ENCODE data around the gene ALKBH2. TPM values are rescaled to one million over a fixed set of nuclear protein-coding genes. Genes with fewer than 3 reads are reported as not detected.

Gene ALKBH2
- polyA plus RNA-seq, 4 donors, result 4.2 to 17.8 (median 9.9) TPM

GRCh38 chr12:109097140-109097434 is 3.8 kb upstream of the ALKBH2 start:
- FAIRE-seq, result no peak
- Histone ChIP-seq H3K27me3 (ENCODE audit: control insufficient read depth in 3 of 3, insufficient read depth in 3 of 3, low read length in 3 of 3) (no peaks in the 10 kb centered on the region), H3K27ac (ENCODE audit: low read depth in 1 of 3, low read length in 2 of 3) (no peak overlapping the region), H3K4me3 (ENCODE audit: low read depth in 1 of 3, low read length in 3 of 3) (peak overlapping the region in 1 of 3 donors; percentile 70), H3K9me3 (ENCODE audit: control insufficient read depth in 2 of 2, insufficient read depth in 1 of 2, low read depth in 1 of 2, low read length in 1 of 2) (no peaks in the 10 kb centered on the region), H3K36me3 (ENCODE audit: control insufficient read depth in 3 of 3, insufficient read depth in 2 of 3, low read depth in 1 of 3, low read length in 3 of 3) (peaks cover 0 to 16% (median 0%) of the 10 kb centered on the region in 3 donors), H3K4me1 (ENCODE audit: control insufficient read depth in 3 of 3, insufficient read depth in 2 of 3, low read depth in 1 of 3, low read length in 2 of 3) (peaks cover 8 to 10% (median 8%) of the 10 kb centered on the region in 3 donors)
- 33 to 42% (median 36%) methylated on average over 11 of the region's 11 CpGs for WGBS, 3 donors
- no peak for DNase-seq

DNA sequence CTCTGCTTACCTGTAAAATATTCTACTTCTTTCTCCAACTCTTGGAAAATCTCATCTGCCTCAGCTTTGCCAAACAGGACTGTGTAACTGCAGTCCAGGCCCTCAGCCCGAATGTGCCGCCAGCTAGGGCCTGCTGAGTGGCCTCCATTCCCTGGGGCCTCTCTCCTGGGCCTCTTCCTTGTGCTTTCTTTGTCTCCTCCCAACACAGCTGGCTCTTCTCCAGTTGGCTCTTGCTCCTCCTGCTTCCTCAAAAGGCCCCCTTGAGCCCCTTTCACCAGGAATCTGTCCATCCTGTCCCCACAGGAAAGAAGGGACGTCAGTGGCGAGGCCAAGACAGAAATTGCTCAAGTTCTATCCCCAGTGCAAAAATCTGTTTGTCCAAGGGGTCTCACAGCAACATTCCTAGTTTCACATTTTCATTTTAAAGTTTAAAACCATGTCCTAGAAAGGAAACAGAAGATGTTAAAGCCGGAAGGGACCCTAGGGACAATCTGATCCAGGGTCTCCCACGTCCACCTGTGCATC is 713 bp downstream of the ALKBH2 start:
- Histone ChIP-seq H3K27ac (ENCODE audit: low read depth in 1 of 3, low read length in 2 of 3) (no peak overlapping the region), H3K27me3 (ENCODE audit: control insufficient read depth in 3 of 3, insufficient read depth in 3 of 3, low read length in 3 of 3) (no peaks in the 10 kb centered on the region), H3K4me1 (ENCODE audit: control insufficient read depth in 3 of 3, insufficient read depth in 2 of 3, low read depth in 1 of 3, low read length in 2 of 3) (peaks cover 4 to 10% (median 8%) of the 10 kb centered on the region in 3 donors), H3K9me3 (ENCODE audit: control insufficient read depth in 2 of 2, insufficient read depth in 1 of 2, low read depth in 1 of 2, low read length in 1 of 2) (no peaks in the 10 kb centered on the region), H3K36me3 (ENCODE audit: control insufficient read depth in 3 of 3, insufficient read depth in 2 of 3, low read depth in 1 of 3, low read length in 3 of 3) (peaks cover 0 to 36% (median under 1%) of the 10 kb centered on the region in 3 donors), H3K4me3 (ENCODE audit: low read depth in 1 of 3, low read length in 3 of 3) (peak overlapping the region in 1 of 3 donors; percentile 63)
- 60 to 67% (median 65%) methylated on average over 6 of the region's 6 CpGs for WGBS, 3 donors
- no peak for FAIRE-seq
- peak in 1 of 2 donors; percentile 16 for DNase-seq

GRCh38 chr12:109089683-109090082 is 3.6 kb downstream of the ALKBH2 start:
- H3K36me3 ChIP-seq (ENCODE audit: control insufficient read depth in 3 of 3, insufficient read depth in 2 of 3, low read depth in 1 of 3, low read length in 3 of 3), result peaks cover 3 to 51% (median 7%) of the 10 kb centered on the region in 3 donors
- H3K27ac ChIP-seq (ENCODE audit: low read depth in 1 of 3, low read length in 2 of 3), result no peak overlapping the region
- no peak overlapping the region for H3K4me3 ChIP-seq (ENCODE audit: low read depth in 1 of 3, low read length in 3 of 3)
- peaks cover 4 to 10% (median 8%) of the 10 kb centered on the region in 3 donors for H3K4me1 ChIP-seq (ENCODE audit: control insufficient read depth in 3 of 3, insufficient read depth in 2 of 3, low read depth in 1 of 3, low read length in 2 of 3)
- WGBS, 3 donors, result 83 to 87% (median 84%) methylated on average over 7 of the region's 7 CpGs
- DNase-seq, result no peak
- H3K27me3 ChIP-seq (ENCODE audit: control insufficient read depth in 3 of 3, insufficient read depth in 3 of 3, low read length in 3 of 3), result no peaks in the 10 kb centered on the region
- no peak for FAIRE-seq
- no peaks in the 10 kb centered on the region for H3K9me3 ChIP-seq (ENCODE audit: control insufficient read depth in 2 of 2, insufficient read depth in 1 of 2, low read depth in 1 of 2, low read length in 1 of 2)

GRCh38 chr12:109088818-109089217 is 4.5 kb downstream of the ALKBH2 start:
- WGBS, 3 donors, result 75 to 78% (median 76%) methylated on average over 6 of the region's 6 CpGs
- DNase-seq (no peak), FAIRE-seq (no peak)
- H3K4me3 ChIP-seq (ENCODE audit: low read depth in 1 of 3, low read length in 3 of 3), result no peak overlapping the region
- H3K27me3 ChIP-seq (ENCODE audit: control insufficient read depth in 3 of 3, insufficient read depth in 3 of 3, low read length in 3 of 3), result no peaks in the 10 kb centered on the region
- H3K36me3 ChIP-seq (ENCODE audit: control insufficient read depth in 3 of 3, insufficient read depth in 2 of 3, low read depth in 1 of 3, low read length in 3 of 3), result peaks cover 4 to 54% (median 7%) of the 10 kb centered on the region in 3 donors
- H3K27ac ChIP-seq (ENCODE audit: low read depth in 1 of 3, low read length in 2 of 3), result no peak overlapping the region
- H3K4me1 ChIP-seq (ENCODE audit: control insufficient read depth in 3 of 3, insufficient read depth in 2 of 3, low read depth in 1 of 3, low read length in 2 of 3), result peaks cover 4 to 10% (median 8%) of the 10 kb centered on the region in 3 donors
- no peaks in the 10 kb centered on the region for H3K9me3 ChIP-seq (ENCODE audit: control insufficient read depth in 2 of 2, insufficient read depth in 1 of 2, low read depth in 1 of 2, low read length in 1 of 2)

- Histone ChIP-seq H3K36me3 (ENCODE audit: control insufficient read depth in 3 of 3, insufficient read depth in 2 of 3, low read depth in 1 of 3, low read length in 3 of 3) (peaks cover 7 to 68% (median 15%) of the 10 kb centered on the region in 3 donors), H3K27ac (ENCODE audit: low read depth in 1 of 3, low read length in 2 of 3) (no peak overlapping the region), H3K9me3 (ENCODE audit: control insufficient read depth in 2 of 2, insufficient read depth in 1 of 2, low read depth in 1 of 2, low read length in 1 of 2) (no peaks in the 10 kb centered on the region), H3K4me1 (ENCODE audit: control insufficient read depth in 3 of 3, insufficient read depth in 2 of 3, low read depth in 1 of 3, low read length in 2 of 3) (peaks cover 0 to 3% (median 2%) of the 10 kb centered on the region in 3 donors), H3K4me3 (ENCODE audit: low read depth in 1 of 3, low read length in 3 of 3) (no peak overlapping the region), H3K27me3 (ENCODE audit: control insufficient read depth in 3 of 3, insufficient read depth in 3 of 3, low read length in 3 of 3) (no peaks in the 10 kb centered on the region)
- 10 to 52% (median 37%) methylated on average over 5 of the region's 5 CpGs for WGBS, 3 donors
- peak; percentile 23 to 59 for DNase-seq
- no peak for FAIRE-seq
Observed at GRCh38 chr12:109087250-109087649, 6.0 kb downstream of the ALKBH2 start.

DNA sequence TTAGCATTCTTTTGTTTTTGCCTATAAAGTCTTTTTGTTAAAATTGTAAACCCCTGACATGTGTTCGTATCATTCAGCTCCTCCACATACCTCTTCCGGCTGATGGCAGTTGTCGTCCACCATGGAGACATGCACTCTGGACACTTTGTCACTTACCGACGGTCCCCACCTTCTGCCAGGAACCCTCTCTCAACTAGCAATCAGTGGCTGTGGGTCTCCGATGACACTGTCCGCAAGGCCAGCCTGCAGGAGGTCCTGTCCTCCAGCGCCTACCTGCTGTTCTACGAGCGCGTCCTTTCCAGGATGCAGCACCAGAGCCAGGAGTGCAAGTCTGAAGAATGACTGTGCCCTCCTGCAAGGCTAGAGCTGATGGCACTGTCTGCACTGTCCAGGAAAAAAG is 7.7 kb downstream of the ALKBH2 start:
- Histone ChIP-seq H3K4me1 (ENCODE audit: control insufficient read depth in 3 of 3, insufficient read depth in 2 of 3, low read depth in 1 of 3, low read length in 2 of 3) (peaks cover 0 to 3% (median 0%) of the 10 kb centered on the region in 3 donors), H3K27ac (ENCODE audit: low read depth in 1 of 3, low read length in 2 of 3) (no peak overlapping the region), H3K27me3 (ENCODE audit: control insufficient read depth in 3 of 3, insufficient read depth in 3 of 3, low read length in 3 of 3) (no peaks in the 10 kb centered on the region), H3K9me3 (ENCODE audit: control insufficient read depth in 2 of 2, insufficient read depth in 1 of 2, low read depth in 1 of 2, low read length in 1 of 2) (no peaks in the 10 kb centered on the region), H3K36me3 (ENCODE audit: control insufficient read depth in 3 of 3, insufficient read depth in 2 of 3, low read depth in 1 of 3, low read length in 3 of 3) (peaks cover 7 to 65% (median 19%) of the 10 kb centered on the region in 3 donors), H3K4me3 (ENCODE audit: low read depth in 1 of 3, low read length in 3 of 3) (no peak overlapping the region)
- FAIRE-seq (no peak), DNase-seq (no peak)
- 94 to 96% (median 95%) methylated on average over 11 of the region's 11 CpGs for WGBS, 3 donors

DNA sequence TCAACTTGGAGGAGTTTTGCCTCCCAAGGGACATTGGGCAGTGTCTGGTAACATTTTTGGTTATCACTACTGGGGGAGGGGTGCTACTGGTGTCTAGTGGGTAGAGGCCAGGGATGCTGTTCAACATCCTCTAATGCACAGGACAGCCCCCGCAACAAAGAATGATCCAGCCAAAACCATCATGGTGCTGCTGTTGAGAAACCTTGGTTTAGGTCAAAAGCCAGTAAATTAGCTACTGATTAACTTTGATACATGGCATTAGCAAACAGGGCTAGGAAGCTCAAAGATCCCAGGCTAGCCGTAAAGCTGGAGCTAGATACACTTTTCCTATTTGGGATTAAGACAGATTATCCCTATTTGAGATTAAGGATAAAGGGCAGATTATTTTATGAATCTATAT is 8.8 kb downstream of the ALKBH2 start:
- Histone ChIP-seq H3K9me3 (ENCODE audit: control insufficient read depth in 2 of 2, insufficient read depth in 1 of 2, low read depth in 1 of 2, low read length in 1 of 2) (no peaks in the 10 kb centered on the region), H3K36me3 (ENCODE audit: control insufficient read depth in 3 of 3, insufficient read depth in 2 of 3, low read depth in 1 of 3, low read length in 3 of 3) (peaks cover 7 to 58% (median 20%) of the 10 kb centered on the region in 3 donors), H3K4me1 (ENCODE audit: control insufficient read depth in 3 of 3, insufficient read depth in 2 of 3, low read depth in 1 of 3, low read length in 2 of 3) (peaks cover 0 to 3% (median 0%) of the 10 kb centered on the region in 3 donors), H3K27me3 (ENCODE audit: control insufficient read depth in 3 of 3, insufficient read depth in 3 of 3, low read length in 3 of 3) (no peaks in the 10 kb centered on the region), H3K4me3 (ENCODE audit: low read depth in 1 of 3, low read length in 3 of 3) (no peak overlapping the region), H3K27ac (ENCODE audit: low read depth in 1 of 3, low read length in 2 of 3) (no peak overlapping the region)
- no peak for FAIRE-seq
- peak; percentile 39 to 46 for DNase-seq
- WGBS, 3 donors, result 38 to 80% (median 61%) methylated on average over 2 of the region's 2 CpGs

DNA sequence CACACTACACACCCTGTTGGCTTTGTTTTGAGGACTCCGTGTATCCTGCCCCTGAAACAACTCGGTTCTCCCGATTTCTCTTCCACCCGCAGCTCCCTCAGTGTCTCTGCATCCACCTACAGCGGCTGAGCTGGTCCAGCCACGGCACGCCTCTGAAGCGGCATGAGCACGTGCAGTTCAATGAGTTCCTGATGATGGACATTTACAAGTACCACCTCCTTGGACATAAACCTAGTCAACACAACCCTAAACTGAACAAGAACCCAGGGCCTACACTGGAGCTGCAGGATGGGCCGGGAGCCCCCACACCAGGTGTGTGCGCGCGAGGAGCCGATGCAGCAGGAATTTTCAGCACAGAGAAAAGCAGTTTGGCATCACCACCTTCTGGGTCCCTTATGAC is 10.5 kb downstream of the ALKBH2 start:
- Histone ChIP-seq H3K36me3 (ENCODE audit: control insufficient read depth in 3 of 3, insufficient read depth in 2 of 3, low read depth in 1 of 3, low read length in 3 of 3) (peaks cover 7 to 53% (median 20%) of the 10 kb centered on the region in 3 donors), H3K27ac (ENCODE audit: low read depth in 1 of 3, low read length in 2 of 3) (no peak overlapping the region), H3K9me3 (ENCODE audit: control insufficient read depth in 2 of 2, insufficient read depth in 1 of 2, low read depth in 1 of 2, low read length in 1 of 2) (peaks cover 0 to 5% of the 10 kb centered on the region in 2 donors), H3K27me3 (ENCODE audit: control insufficient read depth in 3 of 3, insufficient read depth in 3 of 3, low read length in 3 of 3) (no peaks in the 10 kb centered on the region), H3K4me1 (ENCODE audit: control insufficient read depth in 3 of 3, insufficient read depth in 2 of 3, low read depth in 1 of 3, low read length in 2 of 3) (peaks cover 0 to 3% (median 0%) of the 10 kb centered on the region in 3 donors), H3K4me3 (ENCODE audit: low read depth in 1 of 3, low read length in 3 of 3) (no peak overlapping the region)
- FAIRE-seq (no peak), DNase-seq (no peak)
- WGBS, 3 donors, result 94 to 98% (median 95%) methylated on average over 14 of the region's 14 CpGs

DNA sequence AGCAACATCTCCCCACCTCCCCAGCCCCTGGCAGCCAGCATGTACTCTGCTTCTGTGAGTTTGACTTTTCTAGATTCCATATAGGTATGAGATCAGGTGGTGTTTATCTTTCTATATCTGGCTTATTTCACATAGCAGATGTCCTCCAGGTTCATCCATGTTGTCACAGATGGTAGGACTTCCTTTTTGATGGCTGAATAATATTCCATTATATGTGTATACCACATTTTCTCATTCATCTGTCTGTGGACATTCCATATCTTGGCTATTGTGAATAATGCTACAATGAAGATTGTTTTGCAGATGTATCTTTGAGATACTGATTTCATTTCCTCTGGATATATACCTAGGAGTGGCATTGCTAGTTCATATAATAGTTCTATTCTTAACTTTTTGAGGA is 18.4 kb downstream of the ALKBH2 start:
- no peaks in the 10 kb centered on the region for H3K27me3 ChIP-seq (ENCODE audit: control insufficient read depth in 3 of 3, insufficient read depth in 3 of 3, low read length in 3 of 3)
- H3K27ac ChIP-seq (ENCODE audit: low read depth in 1 of 3, low read length in 2 of 3), result no peak overlapping the region
- no peak for FAIRE-seq
- H3K4me3 ChIP-seq (ENCODE audit: low read depth in 1 of 3, low read length in 3 of 3), result no peak overlapping the region
- peaks cover 0 to 5% of the 10 kb centered on the region in 2 donors for H3K9me3 ChIP-seq (ENCODE audit: control insufficient read depth in 2 of 2, insufficient read depth in 1 of 2, low read depth in 1 of 2, low read length in 1 of 2)
- no peak for DNase-seq
- H3K4me1 ChIP-seq (ENCODE audit: control insufficient read depth in 3 of 3, insufficient read depth in 2 of 3, low read depth in 1 of 3, low read length in 2 of 3), result peaks cover 0 to 7% (median 3%) of the 10 kb centered on the region in 3 donors
- peaks cover 2 to 29% (median 14%) of the 10 kb centered on the region in 3 donors for H3K36me3 ChIP-seq (ENCODE audit: control insufficient read depth in 3 of 3, insufficient read depth in 2 of 3, low read depth in 1 of 3, low read length in 3 of 3)

Data from small intestine (tissue), 7 donors.